Hematopoietic multipotent progenitor cell treated with erythropoietin and hydrocortisone succinate and interleukin-3 and kit ligand, for 17 days (in vitro differentiated cells): ENCODE results near the gene MYL11.

Experiments
- DNase-seq: peaks from one replicate; pipeline ENCODE4 v3.0.0-alpha.2; 2015; ENCODE audit warnings: low spot score

MYL11 gene

GRCh38 chr16:30354423-30355143 is 20.0 kb upstream of the MYL11 start:
- DNase-seq = peak; percentile 26

- DNase-seq = peak; percentile 93
These were observed 19.3 kb upstream of the MYL11 start, which contains the start of gene CD2BP2 for GRCh38 chr16:30355144-30355953. CD2BP2 (minus strand) TSS chr16:30355308; CDS start chr16:30354681, 627 bp downstream.

- no peak for DNase-seq
These were observed 18.7 kb upstream of the MYL11 start for GRCh38 chr16:30355954-30356308.

- DNase-seq = no peak
These were observed 18.1 kb upstream of the MYL11 start for GRCh38 chr16:30356401-30357084.

DNA sequence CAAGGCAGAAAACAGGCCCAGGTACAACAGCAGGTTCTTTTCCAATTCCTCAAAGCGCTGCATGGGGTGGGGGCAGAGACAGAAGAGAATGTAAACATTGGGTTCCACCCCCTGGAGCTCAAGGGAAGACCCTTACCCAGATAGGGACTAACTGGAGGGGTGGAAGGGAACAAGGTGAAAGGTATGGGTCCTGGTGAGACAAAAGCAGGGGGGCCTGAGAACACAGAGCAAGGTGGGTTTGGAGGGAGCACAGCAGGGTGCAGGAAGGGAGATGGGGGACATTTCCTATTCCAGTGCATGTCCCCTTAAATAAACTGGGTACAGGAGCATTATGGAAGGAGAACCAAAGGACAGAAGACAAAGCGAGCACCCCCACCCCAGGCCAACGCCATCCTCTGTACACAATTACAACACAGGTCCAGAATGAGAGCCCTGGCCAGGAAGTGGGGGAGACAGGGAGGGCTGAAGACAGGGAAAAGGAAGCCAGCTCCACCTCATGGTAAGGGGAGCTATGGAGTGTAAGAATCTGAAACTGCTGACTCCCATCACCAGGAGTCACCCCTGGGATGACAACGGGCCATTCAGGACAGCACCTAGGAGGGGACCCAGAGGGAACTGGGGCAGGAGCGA is 17.4 kb upstream of the MYL11 start:
- DNase-seq = no peak

DNA sequence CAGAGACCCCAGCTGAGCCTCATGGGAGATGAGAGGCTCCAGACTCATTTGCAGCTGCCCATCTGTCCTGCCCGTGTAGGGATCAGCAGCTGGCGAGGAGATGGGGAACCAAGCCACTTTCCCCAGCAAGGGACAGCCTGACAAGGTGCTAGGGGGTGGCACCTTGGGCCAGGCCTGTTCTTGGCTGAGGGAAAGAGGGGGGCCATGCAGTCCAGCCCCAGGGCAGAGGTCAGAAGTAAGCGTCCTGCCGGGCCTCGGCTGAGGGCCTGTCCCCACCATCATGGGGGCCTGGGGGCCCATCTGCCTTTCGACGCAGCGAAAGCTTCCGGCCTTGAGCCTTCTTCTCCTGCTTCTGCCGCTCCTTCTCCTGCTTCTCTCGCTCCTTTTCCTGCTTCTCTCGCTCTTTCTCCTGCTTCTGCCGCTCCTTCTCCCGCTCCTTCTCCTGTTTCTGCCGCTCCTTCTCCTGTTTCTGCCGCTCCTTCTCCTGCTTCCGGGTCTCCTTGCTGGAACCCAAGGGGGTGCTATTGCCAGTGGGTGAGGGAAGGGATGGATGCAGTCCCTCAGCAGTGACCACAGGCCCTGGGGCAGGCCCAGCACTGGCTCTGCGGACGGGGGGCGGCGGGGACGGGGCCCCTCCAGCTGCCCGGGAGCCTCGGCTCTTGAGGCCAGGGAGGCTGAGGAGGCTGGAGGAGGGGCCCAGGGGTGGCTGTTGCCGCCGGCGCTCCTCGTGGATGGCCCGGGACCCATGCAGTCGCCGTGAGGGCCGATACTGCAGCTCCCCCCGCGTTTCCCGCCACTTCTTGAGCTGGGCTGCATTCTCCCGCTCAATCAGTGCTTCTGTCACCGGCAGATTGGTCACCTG is 16.7 kb upstream of the MYL11 start:
- DNase-seq = no peak

GRCh38 chr16:30358577-30358936 is 16.0 kb upstream of the MYL11 start:
- no peak for DNase-seq

- DNase-seq = no peak
These were observed 15.4 kb upstream of the MYL11 start for GRCh38 chr16:30358990-30359870.

DNA sequence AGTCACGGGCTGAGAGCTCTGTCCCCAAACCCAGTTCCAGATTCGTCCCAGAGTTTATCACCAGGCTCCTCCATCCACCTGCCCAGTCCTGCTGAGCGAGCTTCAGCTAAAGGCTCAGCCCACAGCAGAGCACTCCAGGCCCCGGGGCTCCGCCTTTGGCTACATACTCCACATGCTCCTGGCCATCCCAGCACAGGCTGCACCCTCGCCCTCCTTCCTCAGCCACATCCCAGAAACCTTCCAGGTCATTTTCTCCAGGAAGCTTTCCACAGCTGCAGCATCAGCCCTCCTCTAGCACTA is 14.8 kb upstream of the MYL11 start:
- no peak for DNase-seq

DNA sequence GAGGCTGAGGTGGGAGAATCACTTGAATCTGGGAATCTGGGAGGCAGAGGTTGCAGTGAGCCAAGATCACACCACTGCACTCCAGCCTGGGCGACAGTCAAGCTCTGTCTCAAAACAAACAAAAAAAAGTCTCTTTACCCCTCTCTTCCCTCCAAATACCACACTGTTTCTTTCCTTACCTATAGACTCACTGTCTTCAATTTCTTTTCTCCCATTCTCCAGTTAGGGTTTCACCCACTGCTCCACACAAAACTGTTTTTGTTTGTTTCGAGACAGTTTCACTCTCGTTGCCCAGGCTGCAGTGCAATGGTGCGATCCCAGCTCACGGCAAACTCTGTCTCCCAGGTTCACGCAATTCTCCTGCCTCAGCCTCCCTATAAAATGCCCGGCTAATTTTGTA is 13.4 kb upstream of the MYL11 start:
- DNase-seq = no peak

DNA sequence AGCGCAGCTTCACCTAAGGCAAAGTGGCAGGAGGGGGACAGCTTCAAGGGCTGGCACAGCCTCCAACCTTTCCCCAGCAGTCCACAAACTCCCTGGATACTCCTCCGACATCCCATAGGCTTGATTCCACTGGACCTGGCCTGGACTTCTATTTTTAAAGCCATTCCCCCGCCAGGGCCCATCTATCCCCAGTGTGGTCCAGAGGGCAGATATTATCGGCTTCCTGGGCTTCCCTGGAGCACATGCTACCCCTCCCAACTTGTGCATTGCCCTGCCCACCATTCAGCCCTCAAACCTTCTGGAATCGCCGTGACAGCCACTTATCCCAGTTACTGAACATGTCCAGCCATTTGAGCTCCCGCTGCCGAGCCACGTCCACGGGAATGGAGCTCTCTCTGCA is 9.4 kb upstream of the MYL11 start:
- no peak for DNase-seq

DNA sequence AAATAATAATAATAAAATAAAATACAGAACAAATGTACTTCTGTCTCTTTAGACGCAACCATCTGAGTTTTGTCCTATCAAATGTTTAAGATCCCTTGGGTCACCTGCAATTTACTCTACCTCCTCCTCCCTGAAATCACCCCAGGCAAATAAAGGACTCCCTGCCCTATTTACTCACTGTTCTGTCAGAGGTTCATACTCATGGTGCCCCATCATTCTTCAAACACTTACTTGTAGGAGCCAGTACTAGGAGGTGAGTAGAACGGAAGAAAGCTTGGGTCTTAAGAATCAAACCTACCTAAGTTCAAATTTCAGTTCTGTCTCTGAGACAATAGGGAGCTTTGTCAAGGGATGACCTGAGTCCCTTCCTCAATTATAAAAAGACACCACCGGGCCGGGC is 8.1 kb upstream of the MYL11 start:
- DNase-seq = no peak

- no peak for DNase-seq
These were observed 7.1 kb upstream of the MYL11 start for GRCh38 chr16:30367349-30368009.

- no peak for DNase-seq
These were observed 6.3 kb upstream of the MYL11 start for GRCh38 chr16:30368122-30368791.

DNA sequence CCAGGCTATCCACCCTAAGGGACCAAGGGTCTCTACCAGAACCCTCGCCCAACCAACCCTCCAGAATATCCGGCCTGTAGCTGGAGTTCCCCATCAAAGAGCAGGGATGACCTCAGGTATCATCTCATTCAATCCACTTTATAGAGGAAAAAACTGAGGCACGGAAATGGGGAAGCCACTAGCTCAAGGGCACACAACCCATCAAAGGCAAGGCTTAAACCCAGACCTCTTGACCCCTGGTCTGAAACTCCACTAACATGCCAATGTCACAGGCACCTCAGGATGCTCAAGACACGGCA is 5.9 kb upstream of the MYL11 start:
- DNase-seq = no peak

DNA sequence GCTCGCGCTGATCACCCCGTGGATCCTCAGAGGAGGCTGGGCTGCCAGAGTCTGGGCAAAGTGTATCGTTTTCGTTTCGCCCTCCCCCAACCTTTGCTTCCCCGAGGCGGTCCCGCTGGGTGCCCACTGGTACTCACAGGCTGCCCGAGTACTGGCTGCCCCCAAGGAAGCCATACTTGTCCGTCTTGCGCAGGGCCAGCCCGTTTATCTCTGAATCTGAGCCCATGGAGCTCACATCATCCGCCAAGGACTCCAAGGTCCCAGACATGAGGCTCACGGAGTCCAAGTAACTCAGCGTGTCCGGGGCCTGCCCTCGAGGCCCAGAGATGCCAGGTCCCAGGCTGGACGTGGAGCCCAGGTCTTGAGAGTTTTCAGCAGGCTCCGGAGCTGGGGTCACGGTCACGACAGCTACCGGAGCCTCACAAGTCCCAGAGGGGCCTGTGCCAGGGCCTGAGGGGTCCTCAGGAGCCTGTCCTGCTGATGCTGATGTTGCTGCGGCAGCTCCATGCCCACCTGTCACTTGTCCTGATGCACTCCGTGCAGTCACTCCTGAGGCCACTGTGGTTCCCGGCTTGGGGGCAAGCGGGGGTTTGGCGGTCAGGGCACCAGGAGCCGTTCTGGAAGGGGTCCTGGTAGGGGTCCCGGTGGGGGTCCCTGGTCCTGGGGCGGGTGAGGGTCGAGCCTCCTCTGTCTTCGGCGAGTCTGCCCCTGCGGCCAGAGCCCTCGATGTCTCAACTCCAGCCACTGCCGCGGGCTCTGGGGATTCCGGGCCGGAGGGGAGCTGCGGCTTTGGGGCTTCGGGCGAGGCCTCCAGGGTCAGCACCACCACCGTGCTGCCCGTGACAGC is 5.3 kb upstream of the MYL11 start:
- peak; percentile 46 for DNase-seq

DNA sequence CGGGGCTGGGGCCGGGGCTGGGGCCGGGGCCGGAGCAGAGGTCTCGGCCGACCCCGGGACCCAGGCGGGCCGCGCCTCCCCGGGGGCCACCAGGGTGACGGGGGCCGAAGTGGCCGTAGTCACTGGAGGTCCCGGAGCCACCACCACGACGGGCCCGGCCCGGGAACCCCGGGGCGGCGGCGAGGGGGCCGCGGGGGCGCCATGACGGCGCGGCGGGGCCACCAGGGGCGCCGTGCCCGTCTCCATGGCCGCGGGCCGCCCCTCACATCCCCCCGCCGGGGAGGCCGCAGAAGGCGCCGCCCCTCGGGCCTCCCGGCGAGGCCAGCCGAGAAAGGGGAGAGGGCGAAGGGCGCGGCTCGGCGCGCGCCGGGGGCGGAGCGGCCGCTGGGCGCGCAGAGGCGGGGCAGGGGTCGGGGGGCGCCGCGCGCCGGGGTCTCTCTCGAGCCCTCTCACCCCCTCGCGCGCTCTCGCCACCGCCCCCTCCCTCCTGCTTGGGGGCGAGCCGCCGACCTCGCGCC is 4.6 kb upstream of the MYL11 start:
- DNase-seq = no peak

GRCh38 chr16:30370456-30371247 is 4.0 kb upstream of the MYL11 start, which contains the start of gene TBC1D10B:
TBC1D10B (minus strand) TSS chr16:30370494; CDS start chr16:30370183, 311 bp downstream.
- peak; percentile 99 for DNase-seq
